GM21360 (cell line): ENCODE results near the gene ZBTB34.
"Not testable (repeated sequence)": the region's sequence is repeated elsewhere in the genome, so short reads cannot be mapped to it uniquely, and the experiment has no call there.

Experiments used
- ATAC-seq: cut with Tn5 transposase; IDR thresholded peaks from one replicate; pipeline ENCODE4 v1.9.1; 2021; ENCODE audit warnings: mild to moderate bottlenecking, moderate library complexity; ENCODE audit not compliant: unreplicated experiment

The ZBTB34 gene, protein sequence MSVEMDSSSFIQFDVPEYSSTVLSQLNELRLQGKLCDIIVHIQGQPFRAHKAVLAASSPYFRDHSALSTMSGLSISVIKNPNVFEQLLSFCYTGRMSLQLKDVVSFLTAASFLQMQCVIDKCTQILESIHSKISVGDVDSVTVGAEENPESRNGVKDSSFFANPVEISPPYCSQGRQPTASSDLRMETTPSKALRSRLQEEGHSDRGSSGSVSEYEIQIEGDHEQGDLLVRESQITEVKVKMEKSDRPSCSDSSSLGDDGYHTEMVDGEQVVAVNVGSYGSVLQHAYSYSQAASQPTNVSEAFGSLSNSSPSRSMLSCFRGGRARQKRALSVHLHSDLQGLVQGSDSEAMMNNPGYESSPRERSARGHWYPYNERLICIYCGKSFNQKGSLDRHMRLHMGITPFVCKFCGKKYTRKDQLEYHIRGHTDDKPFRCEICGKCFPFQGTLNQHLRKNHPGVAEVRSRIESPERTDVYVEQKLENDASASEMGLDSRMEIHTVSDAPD

GRCh38 chr9:126860077-126860756 is at the start of gene ZBTB34:
Gene ZBTB34 (plus strand): TSS chr9:126860639. CDS start chr9:126879400, 18,761 bp downstream.
- ATAC-seq = peak; percentile 72

DNA sequence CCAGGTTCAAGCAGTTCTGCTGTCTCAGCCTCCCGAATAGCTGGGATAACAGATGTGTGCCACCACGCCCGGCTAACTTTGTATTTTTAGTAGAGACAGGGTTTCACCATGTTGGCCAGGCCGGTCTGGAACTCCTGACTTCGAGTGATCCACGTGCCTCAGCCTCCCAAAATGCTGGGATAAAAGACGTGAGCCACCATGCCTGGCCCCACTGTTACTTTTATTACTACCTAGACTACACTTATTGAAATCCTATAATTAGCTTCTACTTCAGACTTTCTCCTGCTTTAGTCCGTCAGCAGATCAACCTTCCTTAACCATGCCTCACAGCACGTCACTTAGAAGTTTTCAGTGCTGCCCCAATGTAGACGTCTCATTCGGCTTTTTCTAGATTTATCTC is 47.4 kb upstream of the ZBTB34 start:
- no peak for ATAC-seq

- ATAC-seq = no peak
Measured at GRCh38 chr9:126814091-126814490, 46.3 kb upstream of the ZBTB34 start.

GRCh38 chr9:126817615-126818014 is 42.8 kb upstream of the ZBTB34 start:
- not testable (repeated sequence) for ATAC-seq

- no peak for ATAC-seq
Measured at GRCh38 chr9:126818482-126818881, 42.0 kb upstream of the ZBTB34 start.

DNA sequence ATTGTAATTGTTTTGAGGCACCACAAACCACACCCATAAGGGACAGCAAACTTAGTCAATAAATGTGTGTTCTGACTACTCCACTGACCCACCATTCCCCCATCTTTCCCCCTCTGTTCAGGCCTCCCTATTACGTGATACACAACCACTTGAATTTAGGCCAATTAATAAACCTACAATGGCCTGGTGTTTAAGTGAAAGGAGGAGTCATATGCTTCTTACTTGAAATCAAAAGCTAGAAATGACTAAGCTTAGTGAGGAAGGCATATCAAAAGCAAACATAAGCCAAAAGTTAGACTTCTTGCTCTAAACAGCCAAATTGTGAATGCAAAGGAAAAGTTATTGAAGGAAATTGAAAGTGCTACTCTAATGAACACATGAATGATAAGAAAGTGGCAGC is 41.0 kb upstream of the ZBTB34 start:
- ATAC-seq = no peak

GRCh38 chr9:126822278-126822677 is 38.2 kb upstream of the ZBTB34 start:
- no peak for ATAC-seq

DNA sequence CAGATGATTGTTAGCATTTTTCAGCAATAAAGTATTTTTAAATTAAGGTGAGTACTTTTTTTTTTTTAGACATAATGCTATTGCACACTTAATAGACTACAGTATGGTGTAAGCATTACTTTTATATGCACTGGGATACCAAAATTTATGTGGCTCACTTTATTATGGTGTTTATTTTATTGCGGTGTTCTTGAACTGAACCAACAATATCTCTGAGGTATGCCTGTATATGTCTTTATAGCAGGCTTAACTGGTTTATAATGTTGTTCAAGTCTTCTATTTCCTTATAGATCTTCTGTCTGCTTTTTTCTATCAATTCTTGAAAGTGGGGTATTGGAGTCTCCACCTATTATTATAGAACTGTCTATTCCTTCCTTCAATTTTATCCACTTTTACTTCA is 37.6 kb upstream of the ZBTB34 start:
- no peak for ATAC-seq

DNA sequence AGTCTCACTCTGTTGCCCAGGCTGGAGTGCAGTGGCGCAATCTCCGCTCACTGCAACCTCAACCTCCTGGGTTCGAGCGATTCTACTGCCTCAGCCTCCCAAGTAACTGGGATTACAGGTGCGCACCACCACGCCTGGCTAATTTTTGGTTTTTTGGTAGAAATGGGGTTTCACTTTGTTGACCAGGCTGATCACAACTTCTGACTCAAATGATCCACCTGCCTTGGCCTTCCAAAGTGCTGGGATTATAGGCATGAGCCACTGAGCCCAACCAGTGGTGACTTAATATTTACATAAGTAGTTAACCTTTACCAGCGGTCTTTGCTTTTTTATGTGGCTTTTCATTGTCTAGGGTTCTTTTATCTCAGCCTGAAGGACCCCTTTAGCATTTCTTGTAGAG is 36.4 kb upstream of the ZBTB34 start:
- not testable (repeated sequence) for ATAC-seq

DNA sequence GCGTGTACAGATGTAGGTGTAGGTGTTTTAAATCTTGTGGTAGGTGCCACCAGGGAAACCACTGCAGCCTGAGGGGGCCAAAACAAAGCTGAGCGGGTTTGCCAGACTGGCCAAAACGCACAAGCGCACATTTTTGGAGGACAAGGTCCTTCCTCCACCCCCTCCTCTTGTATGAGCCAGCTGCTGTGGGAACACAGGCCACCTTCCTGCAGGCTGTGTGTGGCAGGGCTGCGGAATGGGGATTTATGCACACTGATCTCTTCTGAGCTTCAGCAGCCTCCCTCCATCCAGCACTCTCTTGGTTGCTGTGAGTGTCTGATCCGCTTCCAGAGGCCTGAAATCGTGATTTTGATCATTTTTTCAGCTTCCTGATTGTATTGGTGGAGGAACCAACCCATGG is 33.2 kb upstream of the ZBTB34 start:
- no peak for ATAC-seq

GRCh38 chr9:126829035-126829434 is 31.4 kb upstream of the ZBTB34 start:
- ATAC-seq = no peak

DNA sequence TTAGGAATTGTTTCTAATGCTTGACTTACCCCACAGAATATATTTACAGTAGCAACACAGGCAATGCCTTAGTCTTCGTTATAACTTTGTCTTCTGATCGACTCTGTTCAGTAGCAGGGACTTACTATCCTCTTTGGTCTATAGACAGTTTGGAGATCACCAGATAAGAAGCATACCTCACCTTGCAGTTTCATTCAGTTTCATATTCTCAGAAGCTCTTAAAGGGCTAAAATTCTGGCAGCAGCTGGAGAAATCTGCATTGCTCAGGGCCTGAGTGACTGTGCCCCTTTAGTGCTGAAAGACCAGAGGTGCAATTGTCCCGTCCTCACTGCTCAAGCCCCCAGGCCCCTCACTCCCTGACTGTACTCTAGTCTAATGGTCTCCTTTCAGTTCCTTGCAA is 29.6 kb upstream of the ZBTB34 start:
- no peak for ATAC-seq

DNA sequence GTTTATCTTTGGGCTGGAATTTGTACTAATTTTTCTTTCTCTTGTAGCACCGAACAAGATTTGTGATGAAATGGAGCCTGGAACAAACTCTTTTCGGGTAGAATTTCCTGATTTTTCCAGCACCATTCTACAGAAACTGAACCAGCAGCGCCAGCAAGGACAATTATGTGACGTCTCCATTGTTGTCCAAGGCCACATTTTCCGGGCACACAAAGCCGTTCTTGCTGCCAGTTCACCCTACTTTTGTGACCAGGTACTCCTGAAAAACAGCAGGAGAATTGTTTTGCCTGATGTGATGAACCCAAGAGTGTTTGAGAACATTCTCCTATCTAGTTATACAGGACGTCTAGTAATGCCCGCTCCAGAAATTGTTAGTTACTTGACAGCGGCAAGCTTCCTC is 28.0 kb upstream of the ZBTB34 start:
- ATAC-seq = no peak

DNA sequence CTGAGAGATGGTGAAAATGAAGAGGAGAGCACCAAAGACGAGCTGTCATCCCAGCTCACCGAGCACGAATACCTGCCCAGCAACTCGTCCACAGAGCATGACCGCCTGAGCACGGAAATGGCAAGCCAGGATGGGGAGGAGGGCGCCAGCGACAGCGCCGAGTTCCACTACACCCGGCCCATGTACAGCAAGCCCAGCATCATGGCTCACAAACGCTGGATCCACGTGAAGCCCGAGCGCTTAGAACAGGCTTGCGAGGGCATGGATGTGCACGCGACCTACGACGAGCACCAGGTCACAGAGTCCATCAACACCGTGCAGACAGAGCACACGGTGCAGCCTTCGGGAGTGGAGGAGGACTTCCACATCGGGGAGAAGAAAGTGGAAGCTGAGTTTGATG is 27.4 kb upstream of the ZBTB34 start:
- no peak for ATAC-seq

DNA sequence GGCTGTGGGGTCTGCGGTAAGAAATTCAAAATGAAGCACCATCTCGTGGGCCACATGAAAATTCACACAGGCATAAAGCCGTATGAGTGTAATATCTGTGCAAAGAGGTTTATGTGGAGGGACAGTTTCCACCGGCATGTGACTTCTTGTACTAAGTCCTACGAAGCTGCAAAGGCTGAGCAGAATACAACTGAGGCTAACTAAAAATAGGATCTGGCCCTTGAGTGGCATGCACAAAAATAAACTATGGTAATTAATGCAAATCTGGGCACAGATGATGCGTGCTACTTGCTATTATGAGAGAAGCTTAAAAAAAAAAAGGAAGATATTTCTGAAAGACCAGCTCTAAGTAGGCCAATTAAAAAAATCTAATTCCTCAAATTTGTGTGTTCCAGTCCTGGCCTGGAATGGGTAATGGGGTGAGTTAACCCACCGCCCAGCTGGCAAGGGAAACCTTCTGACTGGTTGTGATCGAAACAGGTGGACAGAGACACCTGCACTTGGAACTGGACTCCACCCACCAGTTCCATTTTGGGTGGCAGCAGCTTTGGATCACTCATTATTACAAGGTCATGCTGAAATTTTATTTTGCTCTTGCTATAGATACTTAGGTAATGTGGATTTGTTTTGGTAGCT is 26.6 kb upstream of the ZBTB34 start:
- no peak for ATAC-seq

- no peak for ATAC-seq
Measured at GRCh38 chr9:126834672-126835071, 25.8 kb upstream of the ZBTB34 start.

GRCh38 chr9:126836216-126836615 is 24.2 kb upstream of the ZBTB34 start:
- ATAC-seq = no peak

GRCh38 chr9:126838055-126838811 is 22.2 kb upstream of the ZBTB34 start:
- peak; percentile 3 for ATAC-seq

DNA sequence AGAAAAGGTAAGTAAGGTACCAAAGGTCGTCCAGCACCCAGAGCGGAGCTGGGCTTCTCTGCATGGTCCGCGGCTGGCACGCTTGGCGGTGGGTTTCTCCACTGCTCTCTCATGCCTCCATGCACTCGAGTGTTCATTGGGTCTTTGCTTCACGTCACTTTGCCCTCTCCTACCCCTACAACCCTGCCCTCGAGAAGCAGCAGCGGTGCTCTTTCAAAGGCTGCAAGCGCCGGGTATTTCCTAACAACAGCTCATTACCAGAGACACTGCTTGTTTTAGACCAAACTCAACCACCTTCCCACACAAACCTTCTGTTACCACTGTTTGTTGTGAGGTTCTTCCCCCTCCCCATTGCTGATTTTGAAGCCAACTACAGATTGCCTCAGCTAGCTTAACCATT is 21.5 kb upstream of the ZBTB34 start:
- ATAC-seq = peak; percentile 43

DNA sequence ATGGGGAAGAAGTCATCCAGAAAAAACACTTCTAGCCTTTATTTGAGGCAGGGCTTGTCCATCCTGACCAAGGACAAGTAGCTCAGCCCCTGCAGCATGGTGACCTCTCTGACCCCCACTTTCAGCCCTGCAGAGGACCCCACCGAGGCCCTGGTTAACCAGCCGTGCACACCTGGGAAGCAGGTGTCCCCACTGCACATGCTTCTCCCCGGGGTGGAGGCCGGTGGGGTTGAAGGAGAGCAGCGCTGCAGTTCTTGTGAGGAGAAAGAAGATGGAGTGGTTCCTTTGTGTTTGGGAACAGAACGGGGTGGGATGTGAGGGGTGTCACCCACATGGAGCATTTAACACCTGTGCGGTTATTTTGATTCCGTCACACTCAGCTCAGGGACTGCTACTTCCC is 21.1 kb upstream of the ZBTB34 start:
- peak; percentile 17 for ATAC-seq
